ENCODE data around the gene KDM4F.
A peak's percentile ranks its signal among the peaks of the same experiment; 100 is the strongest.

KDM4F gene

GRCh38 chr11:95095858-95096587 lies 46.8 kb downstream of the KDM4F start:
- TF ChIP-seq POLR2A (IDR thresholded peaks at IDR 0.05; ENCODE audit: low read depth, low read length) (no peak), POLR2AphosphoS5 (IDR thresholded peaks at IDR 0.05; ENCODE audit: low read depth, low read length) (no peak), TAF1 (IDR thresholded peaks at IDR 0.05; ENCODE audit: borderline replicate concordance, low read depth, low read length) (no peak)
- peak; percentile 76 for FAIRE-seq
- DNase-seq (ENCODE audit: insufficient read length): no peak

DNA sequence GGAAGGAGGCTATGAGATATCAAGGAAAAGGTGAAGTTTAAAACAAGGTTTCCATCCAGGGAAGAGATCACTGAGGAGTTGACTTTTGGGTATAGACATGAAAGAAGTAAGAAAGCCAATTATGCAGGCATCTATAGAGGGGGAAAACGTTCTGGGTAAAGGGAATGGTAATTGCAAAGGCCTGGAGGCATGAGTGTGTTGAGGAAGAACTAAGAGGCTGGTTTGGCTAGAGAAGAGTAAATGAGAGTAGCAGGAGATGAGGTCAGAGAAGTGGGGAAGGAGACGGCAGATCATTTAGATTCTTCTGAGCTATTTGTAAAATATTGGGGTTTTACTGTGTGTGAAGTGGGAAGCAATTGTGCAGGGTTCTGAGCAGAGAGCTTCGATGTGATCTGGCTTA lies 48.0 kb downstream of the KDM4F start:
- FAIRE-seq (no peak), DNase-seq (ENCODE audit: insufficient read length) (no peak)
- TF ChIP-seq TAF1 (IDR thresholded peaks at IDR 0.05; ENCODE audit: borderline replicate concordance, low read depth, low read length) (no peak), POLR2AphosphoS5 (IDR thresholded peaks at IDR 0.05; ENCODE audit: low read depth, low read length) (no peak), POLR2A (IDR thresholded peaks at IDR 0.05; ENCODE audit: low read depth, low read length) (no peak)

- no peak for FAIRE-seq
- TF ChIP-seq POLR2A (IDR thresholded peaks at IDR 0.05; ENCODE audit: low read depth, low read length): no peak
- TF ChIP-seq POLR2AphosphoS5 (IDR thresholded peaks at IDR 0.05; ENCODE audit: low read depth, low read length): no peak
- no peak for TF ChIP-seq TAF1 (IDR thresholded peaks at IDR 0.05; ENCODE audit: borderline replicate concordance, low read depth, low read length)
- DNase-seq (ENCODE audit: insufficient read length): no peak
Observed at GRCh38 chr11:95098826-95099225, 49.6 kb downstream of the KDM4F start.

DNA sequence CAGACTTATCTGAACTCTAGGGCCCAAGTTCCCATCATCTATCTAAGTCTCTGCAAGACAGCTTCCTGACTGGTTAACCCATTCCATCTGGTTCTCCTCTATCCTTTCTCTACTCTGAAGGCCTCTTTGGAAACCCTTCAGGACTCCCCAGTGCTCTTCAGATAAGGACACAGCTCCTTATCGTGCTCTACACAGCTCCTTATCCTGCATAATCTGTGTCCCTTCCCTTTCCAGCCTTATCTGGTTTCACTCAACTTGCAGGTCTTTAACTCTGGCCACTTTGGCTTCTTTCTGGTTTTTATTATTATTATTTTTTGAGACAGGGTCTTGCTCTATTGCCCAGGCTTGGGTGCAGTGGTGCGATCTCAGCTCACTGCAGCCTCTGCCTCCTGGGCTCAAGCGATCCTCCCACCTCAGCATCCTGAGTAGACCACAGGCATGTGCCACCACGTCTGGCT lies 51.0 kb downstream of the KDM4F start:
- DNase-seq (ENCODE audit: insufficient read length) (no peak), FAIRE-seq (no peak)
- TF ChIP-seq POLR2A (IDR thresholded peaks at IDR 0.05; ENCODE audit: low read depth, low read length): no peak
- TF ChIP-seq TAF1 (IDR thresholded peaks at IDR 0.05; ENCODE audit: borderline replicate concordance, low read depth, low read length): no peak
- TF ChIP-seq POLR2AphosphoS5 (IDR thresholded peaks at IDR 0.05; ENCODE audit: low read depth, low read length): no peak
